Measurements from ENCODE around the gene TNFRSF14.
"Not testable (repeated sequence)": the region's sequence is repeated elsewhere in the genome, so short reads cannot be mapped to it uniquely, and the experiment has no call there.

DNA sequence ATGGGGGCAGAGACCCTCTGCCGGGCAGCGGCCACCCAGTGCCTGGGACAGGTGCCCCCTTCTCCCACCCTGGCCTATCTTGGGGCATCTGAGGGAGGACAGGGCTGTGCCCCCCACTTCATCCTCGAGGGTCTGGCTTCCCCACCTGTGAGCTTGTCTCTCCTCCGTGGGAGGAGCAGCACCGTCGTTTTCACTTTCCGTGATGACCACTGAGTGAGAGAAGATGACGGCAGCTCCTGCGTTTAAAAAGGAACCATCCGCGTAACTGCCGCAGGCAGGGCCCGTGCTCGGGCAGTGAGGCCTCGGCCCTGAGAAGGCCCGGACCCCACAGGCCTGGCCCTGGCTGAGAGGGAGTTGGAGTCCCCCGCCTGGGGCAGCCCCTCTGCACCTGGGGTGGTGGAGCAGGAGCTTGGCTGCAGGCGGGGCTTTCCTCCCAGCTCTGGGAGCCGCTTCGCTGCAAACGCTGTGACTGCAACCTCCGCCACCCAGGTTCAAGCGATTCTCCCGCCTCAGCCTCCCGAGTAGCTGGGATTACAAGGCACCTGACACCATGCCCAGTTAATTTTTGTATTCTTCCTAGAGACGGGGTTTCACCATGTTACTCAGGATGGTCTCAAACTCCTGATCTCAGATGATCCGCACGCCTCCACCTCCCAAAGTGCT is 6.7 kb upstream of the TNFRSF14 start:
- TF ChIP-seq, protein P1, sequence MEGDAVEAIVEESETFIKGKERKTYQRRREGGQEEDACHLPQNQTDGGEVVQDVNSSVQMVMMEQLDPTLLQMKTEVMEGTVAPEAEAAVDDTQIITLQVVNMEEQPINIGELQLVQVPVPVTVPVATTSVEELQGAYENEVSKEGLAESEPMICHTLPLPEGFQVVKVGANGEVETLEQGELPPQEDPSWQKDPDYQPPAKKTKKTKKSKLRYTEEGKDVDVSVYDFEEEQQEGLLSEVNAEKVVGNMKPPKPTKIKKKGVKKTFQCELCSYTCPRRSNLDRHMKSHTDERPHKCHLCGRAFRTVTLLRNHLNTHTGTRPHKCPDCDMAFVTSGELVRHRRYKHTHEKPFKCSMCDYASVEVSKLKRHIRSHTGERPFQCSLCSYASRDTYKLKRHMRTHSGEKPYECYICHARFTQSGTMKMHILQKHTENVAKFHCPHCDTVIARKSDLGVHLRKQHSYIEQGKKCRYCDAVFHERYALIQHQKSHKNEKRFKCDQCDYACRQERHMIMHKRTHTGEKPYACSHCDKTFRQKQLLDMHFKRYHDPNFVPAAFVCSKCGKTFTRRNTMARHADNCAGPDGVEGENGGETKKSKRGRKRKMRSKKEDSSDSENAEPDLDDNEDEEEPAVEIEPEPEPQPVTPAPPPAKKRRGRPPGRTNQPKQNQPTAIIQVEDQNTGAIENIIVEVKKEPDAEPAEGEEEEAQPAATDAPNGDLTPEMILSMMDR (IDR thresholded peaks at IDR 0.05 in 4 of 5, conservative IDR thresholded peaks at IDR 0.05 in 1 of 5) = not testable (repeated sequence)
- not testable (repeated sequence) for TF ChIP-seq POLR2A (IDR thresholded peaks at IDR 0.05)
